DOHH2 (cell line): ENCODE data around the gene PHRF1.

Experiments used
- CTCF ChIP-seq: fragments of 200-600 bp; sonication (generic); IDR thresholded peaks from one replicate; pipeline ENCODE4 v1.5.1; 2014; ENCODE audit warnings: antibody characterized with exemption, mild to moderate bottlenecking, low read depth, low read length; ENCODE audit not compliant: poor library complexity, severe bottlenecking
- EZH2phosphoT487 ChIP-seq: fragments of 200-600 bp; sonication (generic); IDR thresholded peaks from 2 replicates; pipeline ENCODE4 v1.6.1; 2017; ENCODE audit warnings: borderline replicate concordance, mild to moderate bottlenecking, antibody characterized with exemption, low read length, moderate library complexity, mixed read lengths

GRCh38 chr11:561148-562003 is 14.9 kb upstream of the PHRF1 start:
- TF ChIP-seq CTCF (no peak), EZH2phosphoT487 (no peak)
